Vagina (tissue), 2 donors: ENCODE measurements around the gene PRG2.

Experiments used
- POLR2AphosphoS5 ChIP-seq, 2 donors: sonication (generic); formaldehyde crosslinking; IDR thresholded peaks; one replicate each; pipeline ENCODE4 v1.9.0; 2017; ENCODE audit warnings: antibody characterized with exemption in 2 of 2, mild to moderate bottlenecking in 2 of 2, low read depth in 1 of 2; ENCODE audit not compliant: insufficient read depth in 1 of 2
- TF ChIP-seq, protein P1 (sequence below), 3 experiments: fragments of 450-650 bp in 2 of 3; fragments of 200-600 bp in 1 of 3; sonication (generic) in 1 of 3; IDR thresholded peaks; one replicate each; pipeline ENCODE4 v1.5.1; 2017 to 2019; ENCODE audit warnings: antibody characterized with exemption in 3 of 3, mild to moderate bottlenecking in 2 of 3, moderate library complexity in 2 of 3

DNA sequence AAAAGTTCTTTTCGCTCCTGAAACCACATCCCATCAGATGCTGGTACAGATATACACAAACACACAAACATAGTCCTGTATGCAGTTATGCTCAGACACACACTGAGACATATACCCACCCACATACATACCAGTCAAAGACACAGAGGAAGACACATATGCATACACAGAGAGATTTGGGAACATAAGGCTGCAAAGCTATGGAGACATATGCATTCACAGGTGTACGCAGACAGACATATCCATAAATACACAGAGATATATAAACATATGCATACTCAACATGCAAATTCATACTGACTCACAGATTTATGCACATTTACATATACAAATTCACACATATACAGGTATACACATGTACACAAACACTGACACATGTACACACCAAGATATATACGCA lies 15.5 kb downstream of the PRG2 start:
- TF ChIP-seq, protein P1, sequence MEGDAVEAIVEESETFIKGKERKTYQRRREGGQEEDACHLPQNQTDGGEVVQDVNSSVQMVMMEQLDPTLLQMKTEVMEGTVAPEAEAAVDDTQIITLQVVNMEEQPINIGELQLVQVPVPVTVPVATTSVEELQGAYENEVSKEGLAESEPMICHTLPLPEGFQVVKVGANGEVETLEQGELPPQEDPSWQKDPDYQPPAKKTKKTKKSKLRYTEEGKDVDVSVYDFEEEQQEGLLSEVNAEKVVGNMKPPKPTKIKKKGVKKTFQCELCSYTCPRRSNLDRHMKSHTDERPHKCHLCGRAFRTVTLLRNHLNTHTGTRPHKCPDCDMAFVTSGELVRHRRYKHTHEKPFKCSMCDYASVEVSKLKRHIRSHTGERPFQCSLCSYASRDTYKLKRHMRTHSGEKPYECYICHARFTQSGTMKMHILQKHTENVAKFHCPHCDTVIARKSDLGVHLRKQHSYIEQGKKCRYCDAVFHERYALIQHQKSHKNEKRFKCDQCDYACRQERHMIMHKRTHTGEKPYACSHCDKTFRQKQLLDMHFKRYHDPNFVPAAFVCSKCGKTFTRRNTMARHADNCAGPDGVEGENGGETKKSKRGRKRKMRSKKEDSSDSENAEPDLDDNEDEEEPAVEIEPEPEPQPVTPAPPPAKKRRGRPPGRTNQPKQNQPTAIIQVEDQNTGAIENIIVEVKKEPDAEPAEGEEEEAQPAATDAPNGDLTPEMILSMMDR (IDR thresholded peaks at IDR 0.05): no peak
- no peak for TF ChIP-seq POLR2AphosphoS5 (IDR thresholded peaks at IDR 0.05; ENCODE audit: insufficient read depth in 1 of 2, low read depth in 1 of 2)
